SU-DHL-6 (cell line): ENCODE measurements around the gene PRSS27.

Source experiments
- H2AFZ ChIP-seq: fragments of 200-600 bp; sonication (generic); 2 replicates; pipeline ENCODE4 v1.6.1; 2014; ENCODE audit warnings: low read depth, mild to moderate bottlenecking, moderate library complexity, mixed read lengths, antibody characterized with exemption, low read length; ENCODE audit not compliant: severe bottlenecking
- H3F3A ChIP-seq: fragments of 200-600 bp; shearing (Covaris generic); 2 replicates; pipeline ENCODE4 v1.6.0; 2016; ENCODE audit warnings: antibody characterized with exemption, mild to moderate bottlenecking; ENCODE audit not compliant: insufficient read depth
- H3K27ac ChIP-seq: fragments of 200-600 bp; sonication (generic); 2 replicates; pipeline ENCODE4 v1.5.1; 2016; ENCODE audit warnings: low read depth, mild to moderate bottlenecking, low read length, moderate library complexity, mixed read lengths
- H3K27me3 ChIP-seq: fragments of 200-600 bp; sonication (generic), shearing (Covaris generic); 2 replicates; pipeline ENCODE4 v1.6.0; 2014; ENCODE audit warnings: mild to moderate bottlenecking, low read length
- H3K36me3 ChIP-seq: fragments of 200-600 bp; sonication (generic); 2 replicates; pipeline ENCODE4 v1.6.1; 2014; ENCODE audit warnings: mild to moderate bottlenecking, low read length, mixed read lengths
- H3K4me2 ChIP-seq: fragments of 300-600, 200-600 bp; shearing (Covaris generic), sonication (generic); 2 replicates; pipeline ENCODE4 v1.6.0; 2014; ENCODE audit warnings: low read length, low read depth, mild to moderate bottlenecking; ENCODE audit not compliant: poor library complexity, severe bottlenecking
- H3K4me3 ChIP-seq: fragments of 200-600 bp; sonication (generic); 2 replicates; pipeline ENCODE4 v1.5.1; 2014; ENCODE audit warnings: antibody characterized with exemption, low read length, mild to moderate bottlenecking, mixed read lengths; ENCODE audit not compliant: insufficient read depth, poor library complexity, severe bottlenecking
- H3K79me2 ChIP-seq: fragments of 200-600 bp; sonication (generic); 2 replicates; pipeline ENCODE4 v1.6.1; 2014; ENCODE audit warnings: mild to moderate bottlenecking, low read length, moderate library complexity; ENCODE audit not compliant: insufficient read depth
- H3K9ac ChIP-seq: fragments of 200-600 bp; sonication (generic); 2 replicates; pipeline ENCODE4 v1.7.0; 2014; ENCODE audit warnings: mild to moderate bottlenecking, low read length
- H3K9me2 ChIP-seq: fragments of 200-600 bp; sonication (generic); replicated peaks from 2 replicates; pipeline ENCODE4 v1.6.1; 2014; ENCODE audit warnings: low read length; ENCODE audit not compliant: insufficient read depth
- H3K9me3 ChIP-seq: fragments of 200-600 bp; sonication (generic); 2 replicates; pipeline ENCODE4 v1.6.1; 2014; ENCODE audit warnings: low read length, mixed read lengths; ENCODE audit not compliant: insufficient read depth
- H4K20me1 ChIP-seq: fragments of 200-600 bp; sonication (generic); 2 replicates; pipeline ENCODE4 v1.6.1; 2014; ENCODE audit warnings: low read depth, mild to moderate bottlenecking, antibody characterized with exemption, low read length, moderate library complexity, mixed read lengths
- EZH2phosphoT487 ChIP-seq: fragments of 200-600 bp; sonication (generic), shearing (Covaris generic); conservative IDR thresholded peaks from 2 replicates; pipeline ENCODE4 v1.6.1; 2018; ENCODE audit warnings: mild to moderate bottlenecking, antibody characterized with exemption, low read length, moderate library complexity, mixed read lengths
- TF ChIP-seq, protein P1 (sequence below): fragments of 200-600 bp; sonication (generic); IDR thresholded peaks from one replicate; pipeline ENCODE4 v1.5.1; 2017; ENCODE audit warnings: antibody characterized with exemption, mild to moderate bottlenecking, low read length, moderate library complexity; ENCODE audit not compliant: insufficient read depth, poor library complexity, severe bottlenecking

The PRSS27 gene

DNA sequence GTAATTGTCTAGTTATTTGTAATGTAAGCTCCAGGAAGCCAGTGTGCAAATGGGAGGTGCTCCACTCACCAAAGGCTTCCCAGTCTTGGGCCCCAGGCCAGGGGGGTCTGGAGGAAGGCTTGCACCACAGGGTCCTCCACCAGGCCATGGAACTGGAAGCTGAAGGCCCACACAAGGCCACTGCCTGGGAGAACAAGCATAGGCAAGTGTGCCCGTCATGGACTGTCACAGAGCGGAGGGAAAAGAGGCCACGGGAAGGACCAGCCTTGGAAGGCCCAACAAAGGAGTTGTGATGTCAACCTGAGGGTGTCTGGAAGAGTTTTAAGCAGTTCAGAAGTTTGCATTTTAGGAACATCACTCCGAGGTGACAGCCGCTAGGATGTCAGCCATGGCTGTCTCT lies 29.5 kb upstream of the PRSS27 start:
- Histone ChIP-seq H4K20me1 (peaks cover 8% of the 10 kb centered on the region), H3K9me3 (no peaks in the 10 kb centered on the region), H3K4me3 (no peak overlapping the region), H2AFZ (no peak overlapping the region), H3K36me3 (peaks cover 9% of the 10 kb centered on the region; the same call in 1 of the 2 replicates), H3K9me2 (no peaks in the 10 kb centered on the region), H3K9ac (no peak overlapping the region), H3K4me2 (no peak overlapping the region), H3F3A (no peaks in the 10 kb centered on the region), H3K27me3 (no peaks in the 10 kb centered on the region), H3K27ac (no peak overlapping the region), H3K79me2 (peaks cover 19% of the 10 kb centered on the region)
- TF ChIP-seq, protein P1, sequence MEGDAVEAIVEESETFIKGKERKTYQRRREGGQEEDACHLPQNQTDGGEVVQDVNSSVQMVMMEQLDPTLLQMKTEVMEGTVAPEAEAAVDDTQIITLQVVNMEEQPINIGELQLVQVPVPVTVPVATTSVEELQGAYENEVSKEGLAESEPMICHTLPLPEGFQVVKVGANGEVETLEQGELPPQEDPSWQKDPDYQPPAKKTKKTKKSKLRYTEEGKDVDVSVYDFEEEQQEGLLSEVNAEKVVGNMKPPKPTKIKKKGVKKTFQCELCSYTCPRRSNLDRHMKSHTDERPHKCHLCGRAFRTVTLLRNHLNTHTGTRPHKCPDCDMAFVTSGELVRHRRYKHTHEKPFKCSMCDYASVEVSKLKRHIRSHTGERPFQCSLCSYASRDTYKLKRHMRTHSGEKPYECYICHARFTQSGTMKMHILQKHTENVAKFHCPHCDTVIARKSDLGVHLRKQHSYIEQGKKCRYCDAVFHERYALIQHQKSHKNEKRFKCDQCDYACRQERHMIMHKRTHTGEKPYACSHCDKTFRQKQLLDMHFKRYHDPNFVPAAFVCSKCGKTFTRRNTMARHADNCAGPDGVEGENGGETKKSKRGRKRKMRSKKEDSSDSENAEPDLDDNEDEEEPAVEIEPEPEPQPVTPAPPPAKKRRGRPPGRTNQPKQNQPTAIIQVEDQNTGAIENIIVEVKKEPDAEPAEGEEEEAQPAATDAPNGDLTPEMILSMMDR: no peak
- no peak for TF ChIP-seq EZH2phosphoT487

DNA sequence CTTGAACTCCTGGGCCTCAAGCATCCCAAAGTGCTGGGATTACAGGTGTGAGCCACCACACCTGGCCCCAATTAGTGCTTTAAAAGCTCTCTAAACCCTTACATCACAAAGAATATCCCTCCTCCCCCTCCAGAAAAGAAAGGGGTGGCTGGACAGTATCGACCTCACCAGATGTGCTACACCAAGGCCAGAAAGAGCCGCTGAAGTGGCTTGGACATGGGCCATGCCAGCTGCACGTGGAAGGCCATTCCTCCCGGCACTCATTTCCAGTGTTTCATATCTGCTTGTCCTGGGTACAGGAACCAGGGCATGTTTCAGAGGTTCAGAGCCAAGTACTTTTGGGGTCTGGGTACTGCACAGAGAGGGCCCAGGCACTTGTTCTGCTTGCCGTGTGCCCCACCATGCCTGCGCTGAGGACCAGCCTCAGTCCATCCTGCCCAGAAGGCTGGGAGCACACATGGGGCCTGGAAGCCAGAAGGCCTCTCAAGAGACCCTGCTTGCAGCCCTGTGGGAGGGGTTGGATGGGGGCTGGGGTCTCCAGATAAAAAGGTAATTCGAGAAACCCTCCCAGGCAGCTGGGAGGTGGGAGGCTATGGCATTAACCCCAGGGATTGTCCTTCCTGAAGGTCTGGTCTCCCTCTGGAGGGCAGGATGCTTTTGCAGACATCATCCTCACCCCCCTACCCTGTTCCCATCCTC lies 28.9 kb upstream of the PRSS27 start:
- Histone ChIP-seq H4K20me1 (peaks cover 3% of the 10 kb centered on the region), H3K79me2 (peaks cover 13% of the 10 kb centered on the region), H3F3A (no peaks in the 10 kb centered on the region), H3K4me2 (no peak overlapping the region), H3K27me3 (no peaks in the 10 kb centered on the region), H3K9me2 (no peaks in the 10 kb centered on the region), H3K36me3 (peaks cover 6% of the 10 kb centered on the region; the same call in 1 of the 2 replicates), H3K9me3 (no peaks in the 10 kb centered on the region), H3K27ac (no peak overlapping the region), H2AFZ (no peak overlapping the region), H3K4me3 (no peak overlapping the region), H3K9ac (no peak overlapping the region)
- no peak for TF ChIP-seq EZH2phosphoT487
- TF ChIP-seq, protein P1: no peak

DNA sequence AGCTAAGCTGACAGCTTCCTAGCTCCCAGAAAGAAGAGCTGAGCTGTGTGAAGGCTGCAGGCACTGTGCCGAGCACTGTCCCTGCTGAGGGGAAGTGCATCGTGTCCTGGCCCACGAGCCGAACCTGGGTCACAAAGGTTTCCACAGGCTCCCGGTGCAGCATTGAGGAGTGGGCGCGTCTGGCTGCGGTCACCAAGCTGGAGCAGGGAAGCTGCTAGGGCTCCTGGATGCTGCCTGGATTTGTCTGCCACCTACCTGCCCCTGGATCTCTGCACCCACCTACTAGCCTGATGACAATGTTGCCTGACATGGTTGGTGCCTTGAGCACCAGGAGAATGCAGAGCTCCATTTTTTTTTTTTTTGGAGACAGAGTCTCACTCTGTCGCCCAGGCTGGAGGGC lies 25.9 kb upstream of the PRSS27 start:
- Histone ChIP-seq H3K36me3 (no peaks in the 10 kb centered on the region), H3K27me3 (no peaks in the 10 kb centered on the region), H4K20me1 (no peaks in the 10 kb centered on the region), H3K9me2 (no peaks in the 10 kb centered on the region), H3K79me2 (no peaks in the 10 kb centered on the region), H3K4me2 (no peak overlapping the region), H3K4me3 (no peak overlapping the region), H3K27ac (no peak overlapping the region), H3K9me3 (no peaks in the 10 kb centered on the region), H3K9ac (no peak overlapping the region), H3F3A (no peaks in the 10 kb centered on the region), H2AFZ (no peak overlapping the region)
- TF ChIP-seq, protein P1: no peak
